Endothelial cell of umbilical vein (primary cell): ENCODE data around the gene SPAG17. TPM values are rescaled to one million over a fixed set of nuclear protein-coding genes. Genes with fewer than 3 reads are reported as not detected.

ENCODE experiments used
- BruUV-seq: library from RNA; stranded (reverse); fragments of 400-500 nt; replicated peaks from 2 replicates; lab custom pipeline; 2021; lab: Mats Ljungman, UMichigan
- CTCF ChIA-PET: fragments of 300-600, 350-600 bp; sonication (Branson Sonifier 250); formaldehyde crosslinking; loops from one replicate; lab custom pipeline; 2021; ENCODE audit warnings: antibody characterized with exemption, inconsistent platforms; lab: Charles Lee
- POLR2A ChIA-PET: fragments of 300-600, 350-600 bp; sonication (Branson Sonifier 250); formaldehyde crosslinking; loops from one replicate; lab custom pipeline; 2021; ENCODE audit warnings: antibody characterized with exemption, inconsistent platforms; lab: Charles Lee
- DNase-seq: peaks from one replicate; pipeline ENCODE4 v3.0.0-alpha.2; 2011; ENCODE audit warnings: low read depth, low spot score
- FAIRE-seq: peaks from 2 replicates; lab custom pipeline; 2011; peaks lifted over from hg19 to GRCh38; lab: Jason Lieb, UNC
- H2AFZ ChIP-seq: 2 replicates; pipeline ENCODE4 v1.6.0; 2012; ENCODE audit warnings: low read depth, low read length, control low read depth, inconsistent platforms
- H3K27ac ChIP-seq: 2 replicates; pipeline ENCODE4 v1.5.1; 2011; ENCODE audit warnings: low read depth, mild to moderate bottlenecking, control low read depth, low read length, moderate library complexity; ENCODE audit not compliant: insufficient read depth
- H3K27me3 ChIP-seq, 2 experiments: 2 replicates each; pipeline versions ENCODE4 v1.6.0 to v1.6.1; 2011; ENCODE audit warnings: low read length in 2 of 2, mixed read lengths in 1 of 2; ENCODE audit not compliant: control insufficient read depth in 2 of 2, insufficient read depth in 2 of 2
- H3K36me3 ChIP-seq, 2 experiments: 2 replicates in 1 of 2; 3 replicates in 1 of 2; pipeline ENCODE4 v1.5.1; 2011; ENCODE audit warnings: low read length in 2 of 2, mild to moderate bottlenecking in 1 of 2, moderate library complexity in 1 of 2; ENCODE audit not compliant: control insufficient read depth in 2 of 2, insufficient read depth in 2 of 2; ENCODE audit errors: extremely low read depth in 1 of 2
- H3K4me1 ChIP-seq: 3 replicates; pipeline ENCODE4 v1.5.1; 2011; ENCODE audit warnings: mild to moderate bottlenecking, low read length; ENCODE audit not compliant: control insufficient read depth, insufficient read depth; ENCODE audit errors: extremely low read depth
- H3K4me2 ChIP-seq: 2 replicates; pipeline ENCODE4 v1.6.1; 2011; ENCODE audit warnings: low read length, control low read depth, mixed read lengths; ENCODE audit not compliant: insufficient read depth
- H3K4me3 ChIP-seq, 3 experiments: fragments of 200-600 bp in 1 of 3; sonication (generic), shearing (Covaris generic) in 1 of 3; replicated peaks in 1 of 3; 2 replicates each; pipeline ENCODE4 v1.5.1; 2011 to 2016; ENCODE audit warnings: control low read depth in 3 of 3, low read length in 3 of 3, mild to moderate bottlenecking in 2 of 3, inconsistent platforms in 1 of 3, low read depth in 1 of 3, moderate library complexity in 1 of 3; ENCODE audit not compliant: insufficient read depth in 1 of 3
- H3K79me2 ChIP-seq: 2 replicates; pipeline ENCODE4 v1.6.0; 2012; ENCODE audit warnings: low read length, inconsistent platforms; ENCODE audit not compliant: control insufficient read depth, insufficient read depth
- H3K9ac ChIP-seq: replicated peaks from 2 replicates; pipeline ENCODE3; 2011; ENCODE audit warnings: low read length, control low read depth; ENCODE audit not compliant: insufficient read depth; ENCODE audit errors: extremely low read depth
- H3K9me1 ChIP-seq: replicated peaks from 3 replicates; pipeline ENCODE4 v1.6.0; 2011; ENCODE audit warnings: mild to moderate bottlenecking, low read length; ENCODE audit not compliant: control insufficient read depth, insufficient read depth; ENCODE audit errors: extremely low read depth
- H3K9me3 ChIP-seq: replicated peaks from 2 replicates; pipeline ENCODE4 v1.5.1; 2012; ENCODE audit warnings: low read length, inconsistent platforms; ENCODE audit not compliant: control insufficient read depth, insufficient read depth
- H4K20me1 ChIP-seq: replicated peaks from 2 replicates; pipeline ENCODE3; 2011; ENCODE audit warnings: mild to moderate bottlenecking, low read length; ENCODE audit not compliant: control insufficient read depth, insufficient read depth; ENCODE audit errors: extremely low read depth
- CTCF ChIP-seq, 2 donors: IDR thresholded peaks; 1 replicate in 1 of 2; 2 replicates in 1 of 2; pipeline ENCODE4 v1.5.1; 2011; ENCODE audit warnings: low read length in 2 of 2, mild to moderate bottlenecking in 2 of 2, moderate library complexity in 2 of 2, control low read depth in 1 of 2, inconsistent platforms in 1 of 2, low read depth in 1 of 2; ENCODE audit not compliant: insufficient read depth in 1 of 2; ENCODE audit errors: extremely low read depth in 1 of 2
- EZH2 ChIP-seq: IDR thresholded peaks from 2 replicates; pipeline ENCODE4 v1.6.1; 2012; ENCODE audit warnings: borderline replicate concordance, low read depth, mild to moderate bottlenecking, moderate library complexity, low read length, inconsistent platforms; ENCODE audit not compliant: severe bottlenecking
- FOS ChIP-seq: IDR thresholded peaks from 2 replicates; pipeline ENCODE4 v1.6.1; 2011; ENCODE audit warnings: mild to moderate bottlenecking, low read length, moderate library complexity, borderline replicate concordance; ENCODE audit not compliant: insufficient read depth
- GATA2 ChIP-seq: IDR thresholded peaks from 2 replicates; pipeline ENCODE4 v1.7.0; 2011; ENCODE audit warnings: low read depth, mild to moderate bottlenecking, moderate library complexity, mixed read lengths, low read length; ENCODE audit not compliant: insufficient read length, insufficient read depth
- JUN ChIP-seq: IDR thresholded peaks from 2 replicates; pipeline ENCODE4 v1.6.1; 2011; ENCODE audit warnings: borderline replicate concordance, low read depth; ENCODE audit not compliant: insufficient read length, insufficient read depth
- MAX ChIP-seq: IDR thresholded peaks from 2 replicates; pipeline ENCODE4 v1.6.1; 2011; ENCODE audit not compliant: insufficient read depth, insufficient read length
- MYC ChIP-seq: IDR thresholded peaks from one replicate; pipeline ENCODE4 v1.6.1; 2011; ENCODE audit warnings: mild to moderate bottlenecking, low read depth, low read length
- POLR2A ChIP-seq: IDR thresholded peaks from 2 replicates; pipeline ENCODE4 v1.6.1; 2012; ENCODE audit warnings: low read depth, mild to moderate bottlenecking, control low read depth, low read length
- POLR2AphosphoS5 ChIP-seq: IDR thresholded peaks from 2 replicates; pipeline ENCODE4 v1.6.1; 2012; ENCODE audit warnings: low read depth, mild to moderate bottlenecking, control low read depth, low read length, moderate library complexity; ENCODE audit not compliant: insufficient read depth
- dilution Hi-C: fragments of 300-500 bp; cut with MboI; formaldehyde crosslinking; loops from one replicate; pipeline ENCODE4 v1.15.0; 2019; ENCODE audit warnings: low sequenced_read_pairs; ENCODE audit not compliant: extremely low pct_ligation_motif_present
- intact Hi-C: fragments of 100-400 bp; cut with micrococcal nuclease; formaldehyde crosslinking; loops from one replicate; pipeline ENCODE4 v1.10.0; 2022
- polyA plus RNA-seq, 4 experiments: library from polyadenylated mRNA; depleted of rRNA in 3 of 4; stranded (reverse) in 3 of 4; unstranded in 1 of 4; fragments of >200 nt; gene quantifications; 2 replicates each; pipeline versions ENCODE4 v1.2.1 to v1.2.3, GENCODE V29; 2011 to 2012; ENCODE audit warnings: missing spikeins in 1 of 4
- total RNA-seq: library from RNA; stranded (reverse); gene quantifications from 2 replicates; pipeline ENCODE4 v1.2.3, GENCODE V29; 2021

SPAG17 gene
- total and polyA plus RNA-seq, 2 donors (not counting 3 experiments of a cell fraction or from before 2014, with no cell fraction given), result not detected

- no peaks in the 10 kb centered on the region for H3K9me3 ChIP-seq
- no peak overlapping the region for H3K4me2 ChIP-seq
- no peak overlapping the region for H3K4me3 ChIP-seq
- FAIRE-seq (no peak), DNase-seq (no peak)
- no peaks in the 10 kb centered on the region for H3K27me3 ChIP-seq
- CTCF ChIA-PET, result no interaction called here
- no peak overlapping the region for H3K27ac ChIP-seq
- BruUV-seq, result no TSS peak
- H2AFZ ChIP-seq, result no peak overlapping the region
- intact Hi-C loops (no loop called here), dilution Hi-C loops (no loop called here)
- no peaks in the 10 kb centered on the region for H3K9me1 ChIP-seq
- POLR2A ChIA-PET, result no interaction called here
- H3K79me2 ChIP-seq, result no peaks in the 10 kb centered on the region
- no peak overlapping the region for H3K9ac ChIP-seq
- no peaks in the 10 kb centered on the region for H3K4me1 ChIP-seq
- no peaks in the 10 kb centered on the region for H3K36me3 ChIP-seq
- no peak for TF ChIP-seq MYC
- no peak for TF ChIP-seq POLR2AphosphoS5
- no peak for TF ChIP-seq FOS
- TF ChIP-seq POLR2A, result no peak
- no peak for TF ChIP-seq EZH2
- TF ChIP-seq GATA2, result no peak
- TF ChIP-seq JUN, result no peak
- TF ChIP-seq CTCF (IDR thresholded peaks at IDR 0.05; ENCODE audit: extremely low read depth in 1 of 2, insufficient read depth in 1 of 2, low read depth in 1 of 2, low read length in 2 of 2), result no peak
- no peak for TF ChIP-seq MAX
- no peaks in the 10 kb centered on the region for H4K20me1 ChIP-seq
These were observed 177.0 kb downstream of the SPAG17 start for GRCh38 chr1:118008011-118008410.
